HepG2 (cell line): ENCODE data around the gene TSLP. TPM values are rescaled to one million over a fixed set of nuclear protein-coding genes. Genes with fewer than 3 reads are reported as not detected.

Source experiments
- CBFB ChIP-seq: sonication (generic); formaldehyde crosslinking; IDR thresholded peaks from 2 replicates; pipeline ENCODE4 v1.4.0; 2020; ENCODE audit warnings: missing genetic modification reagents
- ETV6 ChIP-seq: sonication (generic); formaldehyde crosslinking; conservative IDR thresholded peaks from 2 replicates; pipeline ENCODE4 v1.4.0; 2020; ENCODE audit warnings: missing genetic modification reagents
- HNRNPLL ChIP-seq: fragments of 200-400 bp; formaldehyde crosslinking; IDR thresholded peaks from 2 replicates; pipeline ENCODE4 v1.6.1; 2017; ENCODE audit warnings: mild to moderate bottlenecking, low read depth, low read length; ENCODE audit not compliant: poor library complexity, severe bottlenecking
- IKZF1 ChIP-seq: fragments of 450-650 bp; IDR thresholded peaks from 2 replicates; pipeline ENCODE4 v1.7.1; 2016
- KAT7 ChIP-seq: IDR thresholded peaks from 2 replicates; pipeline ENCODE4 v1.6.1; 2018; ENCODE audit warnings: borderline replicate concordance, missing compliant biosample characterization
- KLF9 ChIP-seq: IDR thresholded peaks from 2 replicates; pipeline ENCODE4 v1.6.1; 2016; ENCODE audit warnings: low read depth
- MED13 ChIP-seq: sonication (generic); formaldehyde crosslinking; IDR thresholded peaks from 2 replicates; pipeline ENCODE4 v1.5.0; 2020; ENCODE audit warnings: missing genetic modification reagents
- NR1H2 ChIP-seq: sonication (generic); formaldehyde crosslinking; IDR thresholded peaks from 2 replicates; pipeline ENCODE4 v1.8.1; 2022; ENCODE audit warnings: low read depth, missing genetic modification reagents, borderline replicate concordance
- PAWR ChIP-seq: sonication (generic); formaldehyde crosslinking; IDR thresholded peaks from 2 replicates; pipeline ENCODE4 v1.4.0; 2020; ENCODE audit warnings: missing genetic modification reagents, mild to moderate bottlenecking, borderline replicate concordance
- POLR2G ChIP-seq: fragments of 200-400 bp; formaldehyde crosslinking; IDR thresholded peaks from 2 replicates; pipeline ENCODE4 v1.6.1; 2018; ENCODE audit warnings: mild to moderate bottlenecking, low read depth, low read length, moderate library complexity
- SAFB2 ChIP-seq: sonication (generic); formaldehyde crosslinking; IDR thresholded peaks from 2 replicates; pipeline ENCODE4 v1.5.1; 2020; ENCODE audit warnings: missing genetic modification reagents, low read depth, mild to moderate bottlenecking, borderline replicate concordance
- SPEN ChIP-seq: sonication (generic); formaldehyde crosslinking; IDR thresholded peaks from 2 replicates; pipeline ENCODE4 v1.5.1; 2020; ENCODE audit warnings: low read depth, mild to moderate bottlenecking, missing genetic modification reagents
- ZFP41 ChIP-seq: sonication (generic); formaldehyde crosslinking; IDR thresholded peaks from 2 replicates; pipeline ENCODE4 v1.4.0; 2020; ENCODE audit warnings: mild to moderate bottlenecking, missing genetic modification reagents, borderline replicate concordance
- ZNF160 ChIP-seq: sonication (generic); formaldehyde crosslinking; IDR thresholded peaks from 2 replicates; pipeline ENCODE4 v1.8.0; 2022; ENCODE audit warnings: mild to moderate bottlenecking, inconsistent platforms, missing genetic modification reagents
- ZNF557 ChIP-seq: sonication (generic); formaldehyde crosslinking; IDR thresholded peaks from 2 replicates; pipeline ENCODE4 v1.4.0; 2020; ENCODE audit warnings: missing genetic modification reagents
- polyA plus RNA-seq, 8 experiments: library from polyadenylated mRNA; depleted of rRNA in 3 of 8; stranded (reverse) in 7 of 8; unstranded in 1 of 8; fragments of >200 nt; fragmentation: Illumina TruSeq in 4 of 8; extraction: Trizol in 4 of 8; gene quantifications; 2 replicates each; pipeline versions ENCODE4 v1.2.1 to v1.2.3, GENCODE V29; 2011 to 2016; ENCODE audit warnings: low read depth in 4 of 8, missing spikeins in 1 of 8, mixed read lengths in 1 of 8; ENCODE audit not compliant: insufficient read depth in 1 of 8
- total RNA-seq, 5 experiments: library from RNA; depleted of rRNA; stranded (reverse); fragments of >200 nt; fragmentation: Illumina TruSeq; extraction: Trizol; gene quantifications; 2 replicates each; pipeline ENCODE4 v1.2.3, GENCODE V29; 2016; ENCODE audit warnings: low read depth in 1 of 5
- TF ChIP-seq, protein P1 (sequence below): sonication (generic); formaldehyde crosslinking; IDR thresholded peaks from 2 replicates; pipeline ENCODE4 v1.4.0; 2020; ENCODE audit warnings: missing genetic modification reagents, borderline replicate concordance
- TF ChIP-seq, protein P2 (sequence below): IDR thresholded peaks from 2 replicates; pipeline ENCODE4 v1.6.1; 2018; ENCODE audit warnings: missing genetic modification reagents
- TF ChIP-seq, protein P3 (sequence below): IDR thresholded peaks from 2 replicates; pipeline ENCODE4 v1.6.1; 2012; ENCODE audit warnings: low read length, improper control_type of control experiment
- TF ChIP-seq, protein P4 (sequence below): sonication (generic); formaldehyde crosslinking; IDR thresholded peaks from 2 replicates; pipeline ENCODE4 v1.4.0; 2020; ENCODE audit warnings: missing genetic modification reagents, borderline replicate concordance

Gene TSLP
- total and polyA plus RNA-seq, 2 of the 13 experiments (the other 11 are each of a cell fraction or from before 2014, with no cell fraction given), result not detected

DNA sequence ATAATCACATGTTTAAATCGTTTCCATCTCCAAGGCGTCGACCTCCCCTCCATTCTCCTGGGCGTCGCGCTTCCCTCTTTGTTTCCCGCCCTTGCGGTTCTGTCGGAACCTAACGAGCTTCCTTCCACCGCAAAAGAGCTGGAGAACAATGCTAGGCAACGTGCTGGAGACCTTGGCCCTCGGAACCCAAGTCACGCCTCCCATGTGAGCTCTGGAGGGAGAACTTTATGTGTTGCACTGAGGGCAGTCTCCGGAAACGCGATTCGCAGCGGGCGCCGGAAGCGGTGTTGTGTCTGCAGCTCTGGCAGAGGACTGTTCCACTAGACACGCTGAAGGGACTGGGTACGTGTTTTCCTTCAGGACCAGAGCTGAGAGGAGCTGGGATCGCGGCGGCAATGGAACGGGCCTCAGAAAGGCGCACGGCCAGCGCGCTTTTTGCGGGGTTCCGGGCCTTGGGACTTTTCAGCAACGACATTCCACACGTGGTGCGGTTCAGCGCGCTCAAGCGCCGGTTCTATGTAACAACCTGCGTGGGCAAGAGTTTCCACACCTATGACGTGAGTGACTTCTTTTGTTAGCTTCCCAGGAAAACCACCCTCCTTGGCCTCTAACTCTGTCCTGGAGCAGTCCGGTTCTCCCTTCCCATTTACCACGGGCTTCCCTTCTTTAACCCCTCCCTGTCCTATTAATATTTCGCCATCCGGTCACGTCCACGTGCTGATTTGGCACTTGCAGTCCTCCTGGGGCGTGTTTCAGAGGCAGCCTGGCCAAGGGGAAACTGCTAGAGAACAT, 20.7 kb downstream of the TSLP start, which contains the start of gene WDR36 (continued):
- TF ChIP-seq, protein P1, sequence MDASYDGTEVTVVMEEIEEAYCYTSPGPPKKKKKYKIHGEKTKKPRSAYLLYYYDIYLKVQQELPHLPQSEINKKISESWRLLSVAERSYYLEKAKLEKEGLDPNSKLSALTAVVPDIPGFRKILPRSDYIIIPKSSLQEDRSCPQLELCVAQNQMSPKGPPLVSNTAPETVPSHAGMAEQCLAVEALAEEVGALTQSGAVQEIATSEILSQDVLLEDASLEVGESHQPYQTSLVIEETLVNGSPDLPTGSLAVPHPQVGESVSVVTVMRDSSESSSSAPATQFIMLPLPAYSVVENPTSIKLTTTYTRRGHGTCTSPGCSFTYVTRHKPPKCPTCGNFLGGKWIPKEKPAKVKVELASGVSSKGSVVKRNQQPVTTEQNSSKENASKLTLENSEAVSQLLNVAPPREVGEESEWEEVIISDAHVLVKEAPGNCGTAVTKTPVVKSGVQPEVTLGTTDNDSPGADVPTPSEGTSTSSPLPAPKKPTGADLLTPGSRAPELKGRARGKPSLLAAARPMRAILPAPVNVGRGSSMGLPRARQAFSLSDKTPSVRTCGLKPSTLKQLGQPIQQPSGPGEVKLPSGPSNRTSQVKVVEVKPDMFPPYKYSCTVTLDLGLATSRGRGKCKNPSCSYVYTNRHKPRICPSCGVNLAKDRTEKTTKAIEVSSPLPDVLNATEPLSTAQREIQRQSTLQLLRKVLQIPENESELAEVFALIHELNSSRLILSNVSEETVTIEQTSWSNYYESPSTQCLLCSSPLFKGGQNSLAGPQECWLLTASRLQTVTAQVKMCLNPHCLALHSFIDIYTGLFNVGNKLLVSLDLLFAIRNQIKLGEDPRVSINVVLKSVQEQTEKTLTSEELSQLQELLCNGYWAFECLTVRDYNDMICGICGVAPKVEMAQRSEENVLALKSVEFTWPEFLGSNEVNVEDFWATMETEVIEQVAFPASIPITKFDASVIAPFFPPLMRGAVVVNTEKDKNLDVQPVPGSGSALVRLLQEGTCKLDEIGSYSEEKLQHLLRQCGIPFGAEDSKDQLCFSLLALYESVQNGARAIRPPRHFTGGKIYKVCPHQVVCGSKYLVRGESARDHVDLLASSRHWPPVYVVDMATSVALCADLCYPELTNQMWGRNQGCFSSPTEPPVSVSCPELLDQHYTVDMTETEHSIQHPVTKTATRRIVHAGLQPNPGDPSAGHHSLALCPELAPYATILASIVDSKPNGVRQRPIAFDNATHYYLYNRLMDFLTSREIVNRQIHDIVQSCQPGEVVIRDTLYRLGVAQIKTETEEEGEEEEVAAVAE, result peak; percentile 98
- peak; percentile 83 for TF ChIP-seq POLR2G
- TF ChIP-seq HNRNPLL, result peak; percentile 68
- TF ChIP-seq PAWR, result no peak; the same call in 1 of the 2 replicates
- peak; percentile 92 for TF ChIP-seq SAFB2
- TF ChIP-seq, protein P2, sequence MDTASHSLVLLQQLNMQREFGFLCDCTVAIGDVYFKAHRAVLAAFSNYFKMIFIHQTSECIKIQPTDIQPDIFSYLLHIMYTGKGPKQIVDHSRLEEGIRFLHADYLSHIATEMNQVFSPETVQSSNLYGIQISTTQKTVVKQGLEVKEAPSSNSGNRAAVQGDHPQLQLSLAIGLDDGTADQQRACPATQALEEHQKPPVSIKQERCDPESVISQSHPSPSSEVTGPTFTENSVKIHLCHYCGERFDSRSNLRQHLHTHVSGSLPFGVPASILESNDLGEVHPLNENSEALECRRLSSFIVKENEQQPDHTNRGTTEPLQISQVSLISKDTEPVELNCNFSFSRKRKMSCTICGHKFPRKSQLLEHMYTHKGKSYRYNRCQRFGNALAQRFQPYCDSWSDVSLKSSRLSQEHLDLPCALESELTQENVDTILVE (CRISPR knock-in tag), result peak; percentile 96
- peak; percentile 95 for TF ChIP-seq KAT7 (CRISPR knock-in tag)
- peak; percentile 97 for TF ChIP-seq SPEN
- TF ChIP-seq, protein P3, sequence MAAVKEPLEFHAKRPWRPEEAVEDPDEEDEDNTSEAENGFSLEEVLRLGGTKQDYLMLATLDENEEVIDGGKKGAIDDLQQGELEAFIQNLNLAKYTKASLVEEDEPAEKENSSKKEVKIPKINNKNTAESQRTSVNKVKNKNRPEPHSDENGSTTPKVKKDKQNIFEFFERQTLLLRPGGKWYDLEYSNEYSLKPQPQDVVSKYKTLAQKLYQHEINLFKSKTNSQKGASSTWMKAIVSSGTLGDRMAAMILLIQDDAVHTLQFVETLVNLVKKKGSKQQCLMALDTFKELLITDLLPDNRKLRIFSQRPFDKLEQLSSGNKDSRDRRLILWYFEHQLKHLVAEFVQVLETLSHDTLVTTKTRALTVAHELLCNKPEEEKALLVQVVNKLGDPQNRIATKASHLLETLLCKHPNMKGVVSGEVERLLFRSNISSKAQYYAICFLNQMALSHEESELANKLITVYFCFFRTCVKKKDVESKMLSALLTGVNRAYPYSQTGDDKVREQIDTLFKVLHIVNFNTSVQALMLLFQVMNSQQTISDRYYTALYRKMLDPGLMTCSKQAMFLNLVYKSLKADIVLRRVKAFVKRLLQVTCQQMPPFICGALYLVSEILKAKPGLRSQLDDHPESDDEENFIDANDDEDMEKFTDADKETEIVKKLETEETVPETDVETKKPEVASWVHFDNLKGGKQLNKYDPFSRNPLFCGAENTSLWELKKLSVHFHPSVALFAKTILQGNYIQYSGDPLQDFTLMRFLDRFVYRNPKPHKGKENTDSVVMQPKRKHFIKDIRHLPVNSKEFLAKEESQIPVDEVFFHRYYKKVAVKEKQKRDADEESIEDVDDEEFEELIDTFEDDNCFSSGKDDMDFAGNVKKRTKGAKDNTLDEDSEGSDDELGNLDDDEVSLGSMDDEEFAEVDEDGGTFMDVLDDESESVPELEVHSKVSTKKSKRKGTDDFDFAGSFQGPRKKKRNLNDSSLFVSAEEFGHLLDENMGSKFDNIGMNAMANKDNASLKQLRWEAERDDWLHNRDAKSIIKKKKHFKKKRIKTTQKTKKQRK, result no peak
- TF ChIP-seq ZNF160 (CRISPR knock-in tag), result peak; percentile 87
- TF ChIP-seq ZFP41 (CRISPR knock-in tag), result peak; percentile 90; the same call in 1 of the 2 replicates
- peak; percentile 94 for TF ChIP-seq ETV6 (CRISPR knock-in tag)
- TF ChIP-seq CBFB (CRISPR knock-in tag), result peak; percentile 98
- TF ChIP-seq NR1H2 (CRISPR knock-in tag), result peak; percentile 95
- TF ChIP-seq, protein P4, sequence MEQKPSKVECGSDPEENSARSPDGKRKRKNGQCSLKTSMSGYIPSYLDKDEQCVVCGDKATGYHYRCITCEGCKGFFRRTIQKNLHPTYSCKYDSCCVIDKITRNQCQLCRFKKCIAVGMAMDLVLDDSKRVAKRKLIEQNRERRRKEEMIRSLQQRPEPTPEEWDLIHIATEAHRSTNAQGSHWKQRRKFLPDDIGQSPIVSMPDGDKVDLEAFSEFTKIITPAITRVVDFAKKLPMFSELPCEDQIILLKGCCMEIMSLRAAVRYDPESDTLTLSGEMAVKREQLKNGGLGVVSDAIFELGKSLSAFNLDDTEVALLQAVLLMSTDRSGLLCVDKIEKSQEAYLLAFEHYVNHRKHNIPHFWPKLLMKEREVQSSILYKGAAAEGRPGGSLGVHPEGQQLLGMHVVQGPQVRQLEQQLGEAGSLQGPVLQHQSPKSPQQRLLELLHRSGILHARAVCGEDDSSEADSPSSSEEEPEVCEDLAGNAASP, result peak; percentile 91
- TF ChIP-seq MED13 (CRISPR knock-in tag), result peak; percentile 65; the same call in 1 of the 2 replicates
- TF ChIP-seq ZNF557, result peak; percentile 99
- peak; percentile 92; the same call in 1 of the 2 replicates for TF ChIP-seq KLF9 (CRISPR knock-in tag)
- no peak for TF ChIP-seq IKZF1
